Spleen (tissue), 11 donors: ENCODE results near the gene RFX8. TPM values are rescaled to one million over a fixed set of nuclear protein-coding genes. Genes with fewer than 3 reads are reported as not detected.
A peak's percentile ranks its signal among the peaks of the same experiment; 100 is the strongest.

Experiments
- DNase-seq: peaks from one replicate; pipeline ENCODE4 v3.0.0-alpha.2; 2020
- H3K27ac ChIP-seq, 8 donors: fragments of 200-600 bp; sonication (generic) in 7 of 8; 1 replicate in 4 of 8; 2 replicates in 4 of 8; pipeline versions ENCODE4 v1.5.0 to v1.8.0; 2016 to 2021; ENCODE audit warnings: inconsistent platforms in 4 of 8, mild to moderate bottlenecking in 4 of 8, moderate library complexity in 1 of 8
- H3K27me3 ChIP-seq, 7 donors: fragments of 200-600 bp; sonication (generic) in 6 of 7; replicated peaks in 1 of 7; 1 replicate in 4 of 7; 2 replicates in 3 of 7; pipeline versions ENCODE4 v1.5.0 to v1.8.0; 2016 to 2021; ENCODE audit warnings: inconsistent platforms in 3 of 7, mild to moderate bottlenecking in 1 of 7
- H3K36me3 ChIP-seq, 6 donors: fragments of 200-600 bp; sonication (generic) in 5 of 6; 1 replicate in 4 of 6; 2 replicates in 2 of 6; pipeline versions ENCODE4 v1.5.0 to v1.8.0; 2016 to 2021; ENCODE audit warnings: inconsistent platforms in 2 of 6
- H3K4me1 ChIP-seq, 6 donors: fragments of 200-600 bp; sonication (generic) in 5 of 6; 1 replicate in 3 of 6; 2 replicates in 3 of 6; pipeline versions ENCODE4 v1.5.0 to v1.8.0; 2016 to 2021; ENCODE audit warnings: inconsistent platforms in 3 of 6
- H3K4me3 ChIP-seq, 8 donors: fragments of 200-600 bp; sonication (generic) in 7 of 8; 1 replicate in 4 of 8; 2 replicates in 4 of 8; pipeline versions ENCODE4 v1.5.0 to v1.8.0; 2016 to 2021; ENCODE audit warnings: inconsistent platforms in 4 of 8, mild to moderate bottlenecking in 4 of 8, moderate library complexity in 2 of 8
- H3K9me3 ChIP-seq, 8 donors: fragments of 200-600 bp; sonication (generic) in 7 of 8; 1 replicate in 4 of 8; 2 replicates in 4 of 8; pipeline versions ENCODE4 v1.5.0 to v1.8.0; 2016 to 2021; ENCODE audit warnings: inconsistent platforms in 4 of 8
- POLR2A ChIP-seq, 3 donors: fragments of 450-650 bp; IDR thresholded peaks; one replicate each; pipeline ENCODE4 v1.5.1; 2017; ENCODE audit warnings: antibody characterized with exemption in 3 of 3, mild to moderate bottlenecking in 1 of 3
- POLR2AphosphoS5 ChIP-seq, 3 donors: sonication (generic); formaldehyde crosslinking; IDR thresholded peaks; one replicate each; pipeline ENCODE4 v1.5.1; 2017; ENCODE audit warnings: antibody characterized with exemption in 3 of 3
- WGBS, 5 donors: extraction: QIAGEN DNeasy Blood & Tissue Kit in 3 of 5; methylation state at CpG; one replicate each; pipeline versions ENCODE4 v1.1.5 to v1.1.7; 2013 to 2018; 5-methylcytosine and 5-hydroxymethylcytosine counted together
- intact Hi-C: fragments of 100-400 bp; cut with DNase I; formaldehyde crosslinking; loops from one replicate; pipeline ENCODE4 v1.15.0; 2023; ENCODE audit warnings: low total_unique reads
- polyA plus RNA-seq, 3 donors: library from polyadenylated mRNA; stranded (reverse); fragments of 200-250 nt; gene quantifications; one replicate each; pipeline ENCODE4 v1.2.1, GENCODE V29; 2013
- total RNA-seq, 7 donors: library from RNA; depleted of rRNA in 3 of 7; stranded (reverse); fragments of >200 nt in 3 of 7; fragmentation: NEBNext Ultra II Directional in 4 of 7; extraction: Animal tissue kit (Norgen Biotek cat#: 25700) in 4 of 7; gene quantifications; one replicate each; pipeline versions ENCODE4 v1.1.0 to v1.2.1, GENCODE V29; 2016 to 2021
- TF ChIP-seq, protein P1 (sequence below), 11 experiments: fragments of 200-600 bp in 7 of 11; fragments of 450-650 bp in 4 of 11; sonication (generic) in 4 of 11; IDR thresholded peaks in 8 of 11; conservative IDR thresholded peaks in 3 of 11; 1 replicate in 7 of 11; 2 replicates in 4 of 11; pipeline versions ENCODE4 v1.4.0 to v1.8.0; 2016 to 2021; ENCODE audit warnings: antibody characterized with exemption in 11 of 11, inconsistent platforms in 4 of 11, mild to moderate bottlenecking in 1 of 11
- donor health status: healthy with polysubstance abuse.
- donor health status: DM: no; HTN: no; CAD: no; lungs with moderate emphysema.
- donor health status: DM: no; HTN: no; CAD: no.
- donor health status: Bipolar disorder and iron deficiency.
- donor health status: healthy.
- donor health status: DM: no; HTN: no; CAD: no.
- donor health status: DM: yes; HTN: yes; CAD: no.

Gene RFX8
- total and polyA plus RNA-seq, 10 donors, result 0.12 to 0.29 (median 0.13) TPM; not detected in 5

DNA sequence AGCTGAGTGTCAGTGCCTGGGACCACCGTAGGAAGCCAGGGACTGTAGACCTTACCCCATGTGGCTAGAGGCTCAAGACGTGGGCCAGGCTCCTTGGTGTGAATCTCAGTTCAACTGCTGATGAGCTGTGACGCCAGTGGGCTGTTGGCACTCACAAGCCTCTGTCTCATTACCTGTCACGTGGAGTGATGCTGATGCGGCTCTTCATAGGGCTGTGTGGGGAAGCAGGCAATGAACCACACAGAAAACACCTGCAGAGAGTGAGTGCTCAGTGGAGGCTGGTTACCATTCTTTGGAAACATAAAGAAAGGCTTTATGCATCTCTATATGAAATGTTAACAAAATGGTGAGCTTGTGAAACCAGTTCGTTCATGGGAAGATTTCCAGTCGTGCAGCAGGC, 123.7 kb downstream of the RFX8 start:
- H3K9me3 ChIP-seq, result no peaks in the 10 kb centered on the region
- TF ChIP-seq POLR2A (IDR thresholded peaks at IDR 0.05), result no peak
- TF ChIP-seq, protein P1, sequence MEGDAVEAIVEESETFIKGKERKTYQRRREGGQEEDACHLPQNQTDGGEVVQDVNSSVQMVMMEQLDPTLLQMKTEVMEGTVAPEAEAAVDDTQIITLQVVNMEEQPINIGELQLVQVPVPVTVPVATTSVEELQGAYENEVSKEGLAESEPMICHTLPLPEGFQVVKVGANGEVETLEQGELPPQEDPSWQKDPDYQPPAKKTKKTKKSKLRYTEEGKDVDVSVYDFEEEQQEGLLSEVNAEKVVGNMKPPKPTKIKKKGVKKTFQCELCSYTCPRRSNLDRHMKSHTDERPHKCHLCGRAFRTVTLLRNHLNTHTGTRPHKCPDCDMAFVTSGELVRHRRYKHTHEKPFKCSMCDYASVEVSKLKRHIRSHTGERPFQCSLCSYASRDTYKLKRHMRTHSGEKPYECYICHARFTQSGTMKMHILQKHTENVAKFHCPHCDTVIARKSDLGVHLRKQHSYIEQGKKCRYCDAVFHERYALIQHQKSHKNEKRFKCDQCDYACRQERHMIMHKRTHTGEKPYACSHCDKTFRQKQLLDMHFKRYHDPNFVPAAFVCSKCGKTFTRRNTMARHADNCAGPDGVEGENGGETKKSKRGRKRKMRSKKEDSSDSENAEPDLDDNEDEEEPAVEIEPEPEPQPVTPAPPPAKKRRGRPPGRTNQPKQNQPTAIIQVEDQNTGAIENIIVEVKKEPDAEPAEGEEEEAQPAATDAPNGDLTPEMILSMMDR (IDR thresholded peaks at IDR 0.05 in 8 of 11, conservative IDR thresholded peaks at IDR 0.05 in 3 of 11), result no peak
- no peak for TF ChIP-seq POLR2AphosphoS5 (IDR thresholded peaks at IDR 0.05)
- DNase-seq, result no peak
- H3K4me3 ChIP-seq, result no peak overlapping the region
- WGBS, 5 donors, result 90 to 95% (median 92%) methylated on average over 6 to 7 of the region's 7 CpGs
- H3K36me3 ChIP-seq, result no peaks in the 10 kb centered on the region
- intact Hi-C loops, result no loop called here
- no peaks in the 10 kb centered on the region for H3K27me3 ChIP-seq
- H3K4me1 ChIP-seq, result no peaks in the 10 kb centered on the region
- H3K27ac ChIP-seq, result no peak overlapping the region

DNA sequence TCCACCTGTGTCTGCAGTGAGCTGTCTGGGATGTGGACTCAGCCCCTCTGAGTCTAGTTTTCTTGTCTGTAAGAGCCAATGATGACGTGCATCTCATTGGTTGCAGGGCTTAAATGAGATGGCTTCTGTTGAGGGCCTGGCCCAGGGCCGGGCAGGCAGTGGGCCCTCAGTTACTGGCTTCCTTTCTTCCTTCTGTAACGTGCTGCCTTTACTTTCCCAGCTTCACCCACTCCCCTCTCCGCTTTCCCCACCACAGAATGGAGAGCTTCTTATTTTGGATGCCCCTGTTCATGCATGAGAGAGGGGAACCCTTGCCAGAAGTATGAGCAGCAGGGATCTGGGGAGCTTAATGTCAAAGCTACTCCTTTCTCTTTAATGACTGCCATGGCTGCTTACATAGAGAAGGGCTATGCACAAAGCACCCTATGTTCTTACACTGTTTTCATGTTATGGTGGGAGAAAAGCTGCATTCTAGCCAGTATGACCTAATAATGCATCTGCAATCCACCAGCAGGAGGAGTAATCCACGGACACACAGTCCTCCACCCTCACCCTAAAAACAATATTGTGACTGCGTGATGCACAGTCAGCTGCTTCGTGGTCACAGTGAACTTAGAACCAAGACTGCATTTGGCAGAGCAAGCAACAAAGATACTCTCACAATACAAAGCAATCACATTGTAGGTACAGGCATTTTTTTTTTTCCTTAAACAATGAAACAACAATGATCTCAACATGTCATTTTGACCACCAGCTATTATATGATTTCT, 124.8 kb downstream of the RFX8 start:
- Histone ChIP-seq H3K27me3 (no peaks in the 10 kb centered on the region), H3K4me3 (no peak overlapping the region), H3K9me3 (no peaks in the 10 kb centered on the region), H3K4me1 (no peaks in the 10 kb centered on the region), H3K27ac (no peak overlapping the region), H3K36me3 (no peaks in the 10 kb centered on the region)
- intact Hi-C loops, result no loop called here
- TF ChIP-seq, protein P1 (IDR thresholded peaks at IDR 0.05 in 8 of 11, conservative IDR thresholded peaks at IDR 0.05 in 3 of 11), result peak in 1 of 11 experiments; percentile 17
- TF ChIP-seq POLR2A (IDR thresholded peaks at IDR 0.05), result no peak
- DNase-seq, result no peak
- 71 to 78% (median 73%) methylated on average over 7 of the region's 7 CpGs for WGBS, 5 donors

DNA sequence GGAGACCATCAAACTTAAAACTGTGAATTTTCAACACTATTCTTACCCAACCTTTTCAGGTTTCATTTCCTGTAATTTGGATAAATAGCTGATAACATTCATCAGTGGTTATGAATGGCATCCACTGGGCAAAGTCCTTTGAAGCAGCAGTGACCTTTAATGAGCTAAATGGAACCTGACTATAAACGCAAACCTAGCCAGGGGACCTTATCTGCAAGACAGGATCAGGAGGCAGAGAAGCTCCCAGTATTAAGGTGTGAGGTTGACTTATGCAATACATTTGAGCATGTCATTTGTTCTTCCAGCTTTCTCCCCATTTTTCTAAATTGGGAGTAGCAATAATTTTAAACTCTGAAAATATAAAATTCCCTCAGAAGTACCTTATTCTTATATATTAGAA, 126.0 kb downstream of the RFX8 start:
- 84 to 100% (median 90%) methylated on average over 1 of the region's 1 CpG for WGBS, 5 donors
- no peaks in the 10 kb centered on the region for H3K27me3 ChIP-seq
- no peaks in the 10 kb centered on the region for H3K9me3 ChIP-seq
- intact Hi-C loops, result no loop called here
- H3K27ac ChIP-seq, result no peak overlapping the region
- no peaks in the 10 kb centered on the region for H3K4me1 ChIP-seq
- TF ChIP-seq POLR2A (IDR thresholded peaks at IDR 0.05) (no peak), POLR2AphosphoS5 (IDR thresholded peaks at IDR 0.05) (no peak)
- TF ChIP-seq, protein P1 (IDR thresholded peaks at IDR 0.05 in 8 of 11, conservative IDR thresholded peaks at IDR 0.05 in 3 of 11), result no peak
- DNase-seq, result no peak
- H3K4me3 ChIP-seq, result no peak overlapping the region
- no peaks in the 10 kb centered on the region for H3K36me3 ChIP-seq

Other genes with a start within 250 kb of the RFX8 start
- gene CNOT11, start 222.2 kb downstream of the RFX8 start, total RNA-seq, result 10 to 100 TPM; 29.8 to 36.4 (median 34.1) TPM
- 10 to 100 TPM; 17.9 to 22.7 (median 20.1) TPM for gene CNOT11, start 222.2 kb downstream of the RFX8 start, polyA plus RNA-seq
- 100 to 1,000 TPM; 141 to 398 (median 234) TPM for gene RNF149, start 166.4 kb downstream of the RFX8 start, total RNA-seq
- 10 to 100 TPM; 31.8 to 64.1 (median 54.2) TPM for gene RNF149, start 166.4 kb downstream of the RFX8 start, polyA plus RNA-seq
- under 1 TPM in 1 of 7 donors, not detected in 6; 0.17 TPM for gene CREG2, start 87.6 kb downstream of the RFX8 start, total RNA-seq
- gene CREG2, start 87.6 kb downstream of the RFX8 start, polyA plus RNA-seq, result not detected
- gene MAP4K4, start 222.6 kb upstream of the RFX8 start, total RNA-seq, result 100 to 1,000 TPM in 1 of 7 donors, 10 to 100 TPM in 6; 69.5 to 108 (median 73.1) TPM
- gene MAP4K4, start 222.6 kb upstream of the RFX8 start, polyA plus RNA-seq, result 10 to 100 TPM; 16.7 to 19.0 (median 17.3) TPM